Natural killer cell (primary cell): ENCODE measurements around the gene PTPRN. TPM values are rescaled to one million over a fixed set of nuclear protein-coding genes. Genes with fewer than 3 reads are reported as not detected.
A peak's percentile ranks its signal among the peaks of the same experiment; 100 is the strongest.
"Not testable (repeated sequence)": the region's sequence is repeated elsewhere in the genome, so short reads cannot be mapped to it uniquely, and the experiment has no call there.

Source experiments
- ATAC-seq, 3 donors: fragments of 150-1000 bp in 2 of 3; fragments of 200-7000 bp in 1 of 3; cut with Tn5 transposase; 1 replicate in 1 of 3; 2 replicates in 2 of 3; pipeline ENCODE4 v1.10.0; 2021; ENCODE audit warnings: mild to moderate bottlenecking in 2 of 3, moderate library complexity in 2 of 3
- DNase-seq, 2 donors: peaks; one replicate each; pipeline versions ENCODE4 v3.0.0 to v3.0.0-alpha.2; 2013 to 2021; ENCODE audit warnings: mixed read lengths in 1 of 2
- H3K27ac ChIP-seq: one replicate; pipeline ENCODE4 v1.5.1; 2013; ENCODE audit warnings: mild to moderate bottlenecking, low read length
- H3K27me3 ChIP-seq: one replicate; pipeline ENCODE4 v1.6.1; 2013; ENCODE audit warnings: low read length; ENCODE audit not compliant: control insufficient read depth, insufficient read depth
- H3K36me3 ChIP-seq: one replicate; pipeline ENCODE4 v1.6.1; 2013; ENCODE audit warnings: low read length; ENCODE audit not compliant: control insufficient read depth, insufficient read depth
- H3K4me1 ChIP-seq: one replicate; pipeline ENCODE4 v1.6.1; 2013; ENCODE audit warnings: low read length; ENCODE audit not compliant: control insufficient read depth, insufficient read depth
- H3K4me3 ChIP-seq: one replicate; pipeline ENCODE4 v1.5.1; 2013; ENCODE audit warnings: low read length
- H3K9me3 ChIP-seq: one replicate; pipeline ENCODE4 v1.6.1; 2013; ENCODE audit warnings: low read length; ENCODE audit not compliant: control insufficient read depth, insufficient read depth
- H3K27ac Mint-ChIP-seq, 2 donors: one replicate each; pipeline ENCODE4 v1.8.0; 2022; ENCODE audit warnings: mild to moderate bottlenecking in 2 of 2, mixed read lengths in 2 of 2, moderate library complexity in 1 of 2
- H3K27me3 Mint-ChIP-seq, 2 donors: one replicate each; pipeline ENCODE4 v1.8.0; 2022; ENCODE audit warnings: low read depth in 2 of 2, mixed read lengths in 2 of 2
- H3K36me3 Mint-ChIP-seq: one replicate; pipeline ENCODE4 v1.8.0; 2022; ENCODE audit warnings: mixed read lengths
- H3K4me1 Mint-ChIP-seq, 2 donors: one replicate each; pipeline ENCODE4 v1.8.0; 2022; ENCODE audit warnings: mixed read lengths in 2 of 2
- H3K4me3 Mint-ChIP-seq: one replicate; pipeline ENCODE4 v1.8.0; 2022; ENCODE audit warnings: mild to moderate bottlenecking, moderate library complexity, mixed read lengths
- H3K9me3 Mint-ChIP-seq, 2 donors: one replicate each; pipeline ENCODE4 v1.8.0; 2022; ENCODE audit warnings: mixed read lengths in 2 of 2
- CTCF ChIP-seq: fragments of 200-600 bp; IDR thresholded peaks from one replicate; pipeline ENCODE4 v1.8.0; 2022; ENCODE audit warnings: antibody characterized with exemption
- WGBS: methylation state at CpG from one replicate; pipeline ENCODE4 v1.1.7; 2013; ENCODE audit warnings: missing lambda C conversion rate; ENCODE audit not compliant: insufficient coverage; 5-methylcytosine and 5-hydroxymethylcytosine counted together
- intact Hi-C: fragments of 100-400 bp; cut with micrococcal nuclease; formaldehyde crosslinking; loops from one replicate; pipeline ENCODE4 v1.14.2; 2022
- total RNA-seq, 4 donors: library from RNA; stranded (reverse); fragments of 120-200 nt in 1 of 4; gene quantifications; one replicate each; pipeline versions ENCODE4 v1.2.3 to v1.2.4, GENCODE V29; 2013 to 2022

The PTPRN gene
- total RNA-seq, 3 donors from 2014 or later (not counting 1 experiment from before 2014, with no cell fraction given), result 0.23 to 0.35 TPM; not detected in 1

GRCh38 chr2:219261024-219261855 is 48.0 kb downstream of the PTPRN start:
- DNase-seq (no peak), ATAC-seq (no peak)
- Mint-ChIP-seq H3K27ac (no peak overlapping the region), H3K27me3 (peaks cover 18 to 26% of the 10 kb centered on the region in 2 donors), H3K4me3 (no peak overlapping the region), H3K9me3 (no peaks in the 10 kb centered on the region), H3K4me1 (no peaks in the 10 kb centered on the region), H3K36me3 (no peaks in the 10 kb centered on the region)
- no peak for TF ChIP-seq CTCF
- H3K27ac ChIP-seq, result no peak overlapping the region
- no peak overlapping the region for H3K4me3 ChIP-seq
- intact Hi-C loops, result no loop called here
- H3K27me3 ChIP-seq, result no peaks in the 10 kb centered on the region
- H3K9me3 ChIP-seq, result no peaks in the 10 kb centered on the region
- H3K4me1 ChIP-seq, result no peaks in the 10 kb centered on the region
- 65% methylated on average over 4 of the region's 5 CpGs for WGBS
- no peaks in the 10 kb centered on the region for H3K36me3 ChIP-seq

- ATAC-seq, result not testable (repeated sequence)
Measured at GRCh38 chr2:219258942-219259341, 50.3 kb downstream of the PTPRN start.

GRCh38 chr2:219254590-219255201 is 54.5 kb downstream of the PTPRN start:
- DNase-seq (peak; percentile 48 to 76), ATAC-seq (peak; percentile 31 to 65 (median 37))
- H3K27ac Mint-ChIP-seq, result peak overlapping the region; percentile 86 to 98
- H3K27me3 Mint-ChIP-seq, result peaks cover 5 to 6% of the 10 kb centered on the region in 2 donors
- WGBS, result 1% methylated on average over 12 of the region's 12 CpGs
- H3K4me3 Mint-ChIP-seq, result peak overlapping the region; percentile 88
- peaks cover 22 to 41% of the 10 kb centered on the region in 2 donors for H3K4me1 Mint-ChIP-seq
- H3K36me3 ChIP-seq, result peaks cover 22% of the 10 kb centered on the region
- H3K9me3 ChIP-seq, result no peaks in the 10 kb centered on the region
- H3K4me1 ChIP-seq, result peaks cover 43% of the 10 kb centered on the region
- H3K36me3 Mint-ChIP-seq, result no peaks in the 10 kb centered on the region
- no peak for TF ChIP-seq CTCF
- intact Hi-C loops, result loop anchor here (1.0 to 5.0 kb wide), 4 partner anchors 25 to 687 kb away; partner anchors contain the start of genes CNOT9, CNPPD1, DNAJB2 and DNPEP
- peak overlapping the region; percentile 97 for H3K27ac ChIP-seq
- no peaks in the 10 kb centered on the region for H3K9me3 Mint-ChIP-seq
- peak overlapping the region; percentile 93 for H3K4me3 ChIP-seq
- H3K27me3 ChIP-seq, result no peaks in the 10 kb centered on the region

More at GRCh38 chr2:219258942-219259341, 50.3 kb downstream of the PTPRN start:
- not testable (repeated sequence) for H3K27me3 ChIP-seq, H3K4me3 Mint-ChIP-seq, H3K4me3 ChIP-seq, H3K9me3 Mint-ChIP-seq, DNase-seq, H3K27ac Mint-ChIP-seq, H3K4me1 Mint-ChIP-seq, H3K36me3 Mint-ChIP-seq, H3K27ac ChIP-seq, H3K36me3 ChIP-seq, H3K9me3 ChIP-seq
- WGBS, result 97% methylated on average over 7 of the region's 10 CpGs
- intact Hi-C loops, result loop anchor here (5.0 kb wide), 1 partner anchor 692 kb away; the partner anchor contains the start of genes CNOT9 and USP37
- H3K4me1 ChIP-seq, result peaks cover 12% of the 10 kb centered on the region
- H3K27me3 Mint-ChIP-seq, result peaks cover 21 to 26% of the 10 kb centered on the region in 2 donors
